Activated CD8-positive, alpha-beta memory T cell treated with anti-CD3 and anti-CD28 coated beads for 48 hours (primary cell): Measurements from ENCODE around the gene CD2BP2.
"Not testable (repeated sequence)": the region's sequence is repeated elsewhere in the genome, so short reads cannot be mapped to it uniquely, and the experiment has no call there.

Experiments
- DNase-seq, 3 experiments: peaks; one replicate each; pipeline ENCODE4 v3.0.0-alpha.2; 2020; ENCODE audit warnings: low read depth in 2 of 3, low spot score in 2 of 3

CD2BP2 gene

DNA sequence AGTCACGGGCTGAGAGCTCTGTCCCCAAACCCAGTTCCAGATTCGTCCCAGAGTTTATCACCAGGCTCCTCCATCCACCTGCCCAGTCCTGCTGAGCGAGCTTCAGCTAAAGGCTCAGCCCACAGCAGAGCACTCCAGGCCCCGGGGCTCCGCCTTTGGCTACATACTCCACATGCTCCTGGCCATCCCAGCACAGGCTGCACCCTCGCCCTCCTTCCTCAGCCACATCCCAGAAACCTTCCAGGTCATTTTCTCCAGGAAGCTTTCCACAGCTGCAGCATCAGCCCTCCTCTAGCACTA is 4.7 kb upstream of the CD2BP2 start:
- no peak for DNase-seq

DNA sequence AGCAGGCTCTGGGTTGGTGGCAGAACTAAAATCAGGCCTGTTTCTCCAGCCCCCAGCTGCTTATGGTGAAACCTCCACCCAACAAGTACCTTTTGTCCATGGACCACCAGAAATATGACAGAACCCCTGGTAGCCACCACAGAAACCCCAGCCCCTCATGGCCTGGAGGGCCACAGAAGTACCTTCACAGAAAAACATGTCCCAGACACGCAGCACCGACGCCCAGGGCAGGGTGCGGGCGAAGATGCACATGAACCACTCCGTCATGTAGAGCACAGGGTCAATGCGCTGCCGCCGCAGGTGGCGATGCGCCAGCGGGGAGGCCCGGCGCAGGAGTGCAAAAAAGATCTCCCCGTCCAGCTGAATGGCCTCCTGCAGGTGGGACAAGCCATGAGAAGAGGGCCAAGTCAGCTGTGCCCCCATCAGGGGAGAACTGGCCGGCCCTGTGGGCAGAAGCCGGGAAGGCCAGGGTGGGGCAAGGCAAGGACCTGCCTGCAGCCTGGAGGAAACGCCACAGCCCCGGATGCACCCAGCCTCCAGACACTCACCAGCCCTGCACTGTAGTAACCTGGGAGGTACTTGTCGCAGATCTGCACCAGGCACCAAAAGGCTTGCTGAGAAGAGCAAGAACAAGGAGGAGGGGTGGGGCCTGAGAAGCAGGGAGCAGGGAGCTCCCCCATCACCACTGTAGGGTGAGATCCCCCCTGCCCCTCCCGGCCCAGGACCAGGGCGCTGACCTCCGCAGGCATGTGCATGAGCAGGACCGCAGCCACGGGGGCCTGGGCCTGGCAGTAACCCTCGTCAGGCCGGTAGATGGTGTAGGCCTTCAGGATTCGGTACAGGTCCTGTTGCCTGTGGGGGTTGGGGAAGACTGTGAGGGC is 4.1 kb upstream of the CD2BP2 start:
- DNase-seq: no peak

DNA sequence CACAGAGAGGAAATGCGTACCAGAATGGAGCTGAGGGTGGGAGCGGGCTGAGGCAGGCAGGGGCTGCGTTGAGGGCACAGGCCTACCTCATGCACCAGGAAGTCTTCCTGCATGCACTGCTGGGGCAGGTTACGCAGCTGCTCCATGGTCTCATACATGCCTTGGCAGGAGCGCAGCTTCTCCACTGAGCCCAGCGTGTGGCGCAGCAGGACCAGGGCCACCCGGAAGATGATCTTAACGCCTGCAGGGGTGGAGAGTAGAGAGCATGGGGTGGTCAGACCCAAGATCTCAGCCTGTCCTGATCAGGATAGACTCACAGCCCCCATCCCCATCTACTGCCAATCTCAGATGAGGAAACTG is 3.4 kb upstream of the CD2BP2 start:
- no peak for DNase-seq

DNA sequence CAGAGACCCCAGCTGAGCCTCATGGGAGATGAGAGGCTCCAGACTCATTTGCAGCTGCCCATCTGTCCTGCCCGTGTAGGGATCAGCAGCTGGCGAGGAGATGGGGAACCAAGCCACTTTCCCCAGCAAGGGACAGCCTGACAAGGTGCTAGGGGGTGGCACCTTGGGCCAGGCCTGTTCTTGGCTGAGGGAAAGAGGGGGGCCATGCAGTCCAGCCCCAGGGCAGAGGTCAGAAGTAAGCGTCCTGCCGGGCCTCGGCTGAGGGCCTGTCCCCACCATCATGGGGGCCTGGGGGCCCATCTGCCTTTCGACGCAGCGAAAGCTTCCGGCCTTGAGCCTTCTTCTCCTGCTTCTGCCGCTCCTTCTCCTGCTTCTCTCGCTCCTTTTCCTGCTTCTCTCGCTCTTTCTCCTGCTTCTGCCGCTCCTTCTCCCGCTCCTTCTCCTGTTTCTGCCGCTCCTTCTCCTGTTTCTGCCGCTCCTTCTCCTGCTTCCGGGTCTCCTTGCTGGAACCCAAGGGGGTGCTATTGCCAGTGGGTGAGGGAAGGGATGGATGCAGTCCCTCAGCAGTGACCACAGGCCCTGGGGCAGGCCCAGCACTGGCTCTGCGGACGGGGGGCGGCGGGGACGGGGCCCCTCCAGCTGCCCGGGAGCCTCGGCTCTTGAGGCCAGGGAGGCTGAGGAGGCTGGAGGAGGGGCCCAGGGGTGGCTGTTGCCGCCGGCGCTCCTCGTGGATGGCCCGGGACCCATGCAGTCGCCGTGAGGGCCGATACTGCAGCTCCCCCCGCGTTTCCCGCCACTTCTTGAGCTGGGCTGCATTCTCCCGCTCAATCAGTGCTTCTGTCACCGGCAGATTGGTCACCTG is 2.8 kb upstream of the CD2BP2 start:
- no peak for DNase-seq

DNA sequence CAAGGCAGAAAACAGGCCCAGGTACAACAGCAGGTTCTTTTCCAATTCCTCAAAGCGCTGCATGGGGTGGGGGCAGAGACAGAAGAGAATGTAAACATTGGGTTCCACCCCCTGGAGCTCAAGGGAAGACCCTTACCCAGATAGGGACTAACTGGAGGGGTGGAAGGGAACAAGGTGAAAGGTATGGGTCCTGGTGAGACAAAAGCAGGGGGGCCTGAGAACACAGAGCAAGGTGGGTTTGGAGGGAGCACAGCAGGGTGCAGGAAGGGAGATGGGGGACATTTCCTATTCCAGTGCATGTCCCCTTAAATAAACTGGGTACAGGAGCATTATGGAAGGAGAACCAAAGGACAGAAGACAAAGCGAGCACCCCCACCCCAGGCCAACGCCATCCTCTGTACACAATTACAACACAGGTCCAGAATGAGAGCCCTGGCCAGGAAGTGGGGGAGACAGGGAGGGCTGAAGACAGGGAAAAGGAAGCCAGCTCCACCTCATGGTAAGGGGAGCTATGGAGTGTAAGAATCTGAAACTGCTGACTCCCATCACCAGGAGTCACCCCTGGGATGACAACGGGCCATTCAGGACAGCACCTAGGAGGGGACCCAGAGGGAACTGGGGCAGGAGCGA is 2.1 kb upstream of the CD2BP2 start:
- no peak for DNase-seq

DNA sequence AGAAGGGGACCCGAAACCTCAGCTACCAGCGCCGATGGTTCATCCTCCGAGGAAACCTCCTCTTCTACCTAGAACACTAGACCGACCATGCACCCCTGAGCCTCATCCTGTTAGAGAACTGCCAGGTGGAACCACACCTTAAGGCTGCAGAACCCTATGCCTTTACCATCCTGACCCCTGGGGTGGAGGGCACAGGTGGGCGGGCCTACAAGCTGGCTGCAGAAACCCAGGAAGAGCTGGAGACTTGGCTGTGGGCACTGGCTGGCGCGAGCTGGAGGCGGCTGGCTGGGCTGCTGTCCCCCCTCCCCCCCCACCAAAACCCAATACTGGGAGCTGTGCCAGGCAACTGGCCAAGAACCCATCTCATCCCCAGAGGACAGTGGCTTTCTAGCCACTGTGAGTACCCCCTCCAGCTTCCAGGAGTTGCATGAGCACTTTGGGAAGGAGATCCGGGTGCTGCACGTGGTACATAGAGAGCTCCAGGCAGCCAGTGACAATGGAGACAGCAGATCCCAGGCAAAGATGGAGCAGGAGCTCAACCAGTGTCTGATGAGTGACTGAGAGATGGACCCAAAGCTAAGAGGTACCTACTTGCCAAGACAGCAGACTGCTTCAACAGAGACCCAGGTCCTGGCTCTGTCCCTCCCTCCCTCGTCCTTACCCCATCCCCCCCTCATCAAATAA is 1.4 kb upstream of the CD2BP2 start:
- no peak for DNase-seq

DNA sequence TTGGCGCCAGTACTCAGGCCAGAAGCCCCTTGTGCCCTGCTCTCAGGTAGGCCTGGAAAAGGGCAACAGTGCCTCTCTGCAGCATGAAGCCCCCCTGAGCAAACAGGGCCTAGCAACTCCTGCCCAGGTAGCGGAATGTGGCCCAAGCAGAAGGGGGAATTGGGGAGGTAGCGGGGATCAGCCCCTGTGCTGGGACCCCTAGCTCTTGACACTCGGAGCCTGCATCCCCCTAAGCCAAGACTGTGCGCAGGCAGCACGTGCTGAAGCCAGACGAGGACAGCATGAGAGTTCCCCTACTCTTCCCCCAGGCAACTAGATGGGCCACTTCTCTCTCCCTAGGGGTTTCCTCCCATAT is 823 bp upstream of the CD2BP2 start:
- no peak for DNase-seq

DNA sequence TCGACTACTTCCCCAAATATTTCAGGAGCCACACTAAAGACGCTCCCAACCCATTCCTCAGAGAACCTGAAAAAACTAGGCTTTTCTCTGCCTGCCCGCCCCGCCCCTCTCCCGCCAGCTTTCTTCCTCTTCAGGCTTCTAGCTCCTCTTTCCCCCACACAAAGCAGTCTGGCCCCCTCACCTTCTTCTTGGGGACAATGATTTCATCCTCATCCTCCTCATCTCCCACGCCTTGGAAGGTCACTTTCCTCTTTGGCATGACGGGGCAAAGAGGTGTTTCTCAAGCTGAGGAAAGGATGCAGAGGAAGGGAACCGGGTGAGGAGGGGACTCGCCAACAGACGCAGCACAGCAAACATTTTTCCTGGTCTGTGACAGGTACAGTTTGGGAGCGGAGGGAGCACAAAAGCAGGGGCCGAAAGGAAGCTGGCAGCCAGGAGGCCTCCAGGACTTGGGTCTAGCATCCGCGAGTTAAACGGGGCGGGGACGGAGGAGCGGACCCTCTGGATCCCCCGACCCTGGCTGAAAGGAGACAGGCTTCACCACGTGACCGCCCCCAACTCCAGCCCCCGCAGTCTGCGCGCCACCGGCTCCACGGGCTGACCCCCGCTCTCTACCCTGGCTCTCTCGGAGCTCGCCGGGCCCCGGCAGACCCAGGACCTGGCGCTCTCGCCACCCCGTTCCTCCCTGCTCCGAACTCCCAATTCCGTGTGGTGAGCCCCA is 525 bp downstream of the CD2BP2 start:
- DNase-seq: no peak

DNA sequence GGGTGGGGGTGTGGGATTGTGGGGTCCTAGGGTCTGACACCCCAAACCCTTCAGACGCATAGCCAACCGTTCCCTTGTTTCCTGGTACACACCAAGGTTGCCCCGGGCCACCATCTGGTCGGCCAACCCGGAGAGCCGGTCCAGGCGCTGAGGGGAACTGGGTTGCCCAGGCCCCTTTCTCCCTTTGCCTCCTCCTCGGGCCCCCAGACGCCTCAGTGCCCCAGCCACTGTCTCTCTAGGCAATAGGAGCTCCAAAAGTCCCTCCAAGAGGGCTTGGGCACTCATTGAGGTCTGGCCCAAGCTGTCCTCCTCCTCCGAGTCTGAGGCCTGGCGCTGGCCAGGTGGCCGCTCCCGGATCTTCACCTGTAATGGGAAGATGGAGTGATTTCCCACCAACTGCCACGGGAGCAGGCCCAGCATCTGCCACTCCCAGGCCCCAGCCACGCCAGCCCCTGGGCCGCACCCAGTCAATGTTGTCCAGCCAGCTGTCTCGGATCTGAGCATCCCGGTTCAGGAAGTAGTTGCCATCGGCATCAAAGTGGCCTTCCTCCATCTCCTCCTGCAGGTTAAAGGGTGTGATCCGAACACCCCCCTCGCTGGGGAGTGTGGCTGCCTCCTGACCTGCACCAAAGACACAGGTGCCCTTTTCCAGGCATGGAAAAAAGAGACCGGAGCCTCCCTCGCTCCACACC is 1.5 kb downstream of the CD2BP2 start:
- no peak for DNase-seq

DNA sequence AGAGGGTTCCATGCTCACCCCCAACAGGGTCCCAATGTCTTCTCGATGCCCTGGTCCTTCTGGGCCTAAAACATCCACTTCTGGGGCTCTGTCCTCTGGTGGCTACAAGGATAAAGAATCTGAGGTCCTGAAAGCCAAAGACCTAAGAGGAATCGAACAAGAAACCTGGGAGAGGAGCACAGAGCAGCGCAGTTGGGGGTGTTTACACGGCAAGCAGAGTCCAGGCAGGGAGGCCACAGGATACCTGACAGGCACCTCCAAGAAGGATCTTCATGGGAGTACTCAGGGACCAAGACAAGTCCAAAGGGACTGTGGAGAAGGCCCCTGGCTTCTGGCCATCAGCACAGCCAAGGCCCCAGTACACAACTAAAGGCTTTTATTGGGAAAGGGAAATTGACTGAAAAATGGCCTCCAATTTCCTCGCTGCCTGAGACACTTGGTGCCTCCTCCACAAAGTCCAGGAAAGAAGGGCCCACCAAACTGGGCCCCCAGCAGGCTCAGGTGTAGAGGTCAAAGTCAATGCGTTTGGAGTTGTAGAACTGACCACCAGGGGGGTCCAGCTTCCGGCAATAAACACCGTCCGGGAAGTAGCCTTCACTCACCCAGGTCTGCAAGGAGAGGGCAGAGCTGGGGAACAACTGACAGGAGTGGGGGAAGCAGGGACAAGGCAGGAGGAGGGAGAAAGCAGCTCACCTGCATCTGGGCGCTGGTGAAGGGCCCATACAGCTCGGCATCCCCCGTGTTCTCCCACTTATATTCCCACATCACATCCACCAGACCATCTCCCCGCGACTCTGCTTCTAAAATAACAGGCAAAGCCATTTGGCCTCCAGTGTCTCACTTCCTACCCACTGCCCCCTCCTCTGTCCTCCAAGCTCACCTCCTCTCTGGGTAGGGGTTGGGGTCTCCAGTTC is 2.4 kb downstream of the CD2BP2 start:
- no peak for DNase-seq

DNA sequence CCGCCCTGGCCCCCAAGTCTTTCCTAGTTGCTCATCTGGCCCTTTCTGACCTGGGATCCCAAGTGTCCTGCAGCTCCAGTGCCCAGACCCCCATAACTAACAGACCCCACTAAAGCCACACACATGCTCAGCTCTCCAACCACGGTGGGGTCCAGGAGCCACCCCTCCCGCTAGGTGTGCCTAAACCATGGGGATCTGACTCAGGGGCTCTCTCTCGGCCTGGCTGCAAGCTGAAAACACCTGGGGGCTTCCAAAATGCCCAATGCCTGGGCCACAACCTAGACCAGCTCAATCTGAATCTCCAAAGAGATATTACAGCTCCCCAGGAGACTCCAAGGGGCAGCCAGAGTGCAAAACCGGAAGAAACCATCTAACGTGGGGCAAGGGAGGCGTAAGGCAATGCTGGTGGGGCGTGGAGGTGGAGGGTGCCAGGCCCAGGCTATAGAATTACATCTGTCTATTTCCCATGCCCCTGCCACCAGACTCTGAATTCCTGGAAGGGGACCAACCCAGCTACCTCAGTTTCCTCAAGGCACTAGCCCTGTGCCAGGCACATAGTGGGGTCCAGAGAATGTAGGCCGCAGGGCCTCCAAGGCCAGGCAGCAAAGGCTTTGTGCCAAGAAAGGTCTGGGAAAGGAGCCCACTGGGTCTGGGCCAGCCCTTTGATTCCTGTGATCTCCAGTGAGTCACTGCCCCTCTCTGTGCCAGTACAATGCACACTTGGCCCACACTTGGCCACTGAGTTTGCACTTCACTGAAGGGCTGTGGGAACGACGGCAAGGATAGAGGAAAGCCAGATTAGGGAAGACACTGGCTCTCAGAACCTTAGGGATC is 3.3 kb downstream of the CD2BP2 start:
- no peak for DNase-seq

DNA sequence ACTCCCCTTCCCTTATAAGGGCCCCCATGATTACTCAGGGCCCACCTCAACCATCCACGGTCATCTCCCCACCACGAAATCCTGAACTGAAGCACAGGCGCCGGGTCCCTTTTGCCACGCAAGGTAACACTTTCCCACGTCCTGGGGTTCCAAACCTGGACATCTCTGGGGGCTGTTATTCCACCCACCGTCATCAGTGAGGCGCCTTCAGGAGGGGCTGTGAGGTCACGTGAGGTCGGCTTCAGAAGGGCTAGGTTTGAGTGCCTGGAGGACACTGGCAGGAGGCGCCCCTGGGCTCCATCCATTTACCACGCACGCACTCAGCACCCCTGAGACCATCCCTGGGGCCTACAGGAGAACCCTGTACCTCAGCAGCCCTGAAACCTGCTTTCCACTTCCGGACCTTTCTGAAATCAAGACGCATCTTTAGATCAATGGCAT is 4.1 kb downstream of the CD2BP2 start:
- DNase-seq: no peak

DNA sequence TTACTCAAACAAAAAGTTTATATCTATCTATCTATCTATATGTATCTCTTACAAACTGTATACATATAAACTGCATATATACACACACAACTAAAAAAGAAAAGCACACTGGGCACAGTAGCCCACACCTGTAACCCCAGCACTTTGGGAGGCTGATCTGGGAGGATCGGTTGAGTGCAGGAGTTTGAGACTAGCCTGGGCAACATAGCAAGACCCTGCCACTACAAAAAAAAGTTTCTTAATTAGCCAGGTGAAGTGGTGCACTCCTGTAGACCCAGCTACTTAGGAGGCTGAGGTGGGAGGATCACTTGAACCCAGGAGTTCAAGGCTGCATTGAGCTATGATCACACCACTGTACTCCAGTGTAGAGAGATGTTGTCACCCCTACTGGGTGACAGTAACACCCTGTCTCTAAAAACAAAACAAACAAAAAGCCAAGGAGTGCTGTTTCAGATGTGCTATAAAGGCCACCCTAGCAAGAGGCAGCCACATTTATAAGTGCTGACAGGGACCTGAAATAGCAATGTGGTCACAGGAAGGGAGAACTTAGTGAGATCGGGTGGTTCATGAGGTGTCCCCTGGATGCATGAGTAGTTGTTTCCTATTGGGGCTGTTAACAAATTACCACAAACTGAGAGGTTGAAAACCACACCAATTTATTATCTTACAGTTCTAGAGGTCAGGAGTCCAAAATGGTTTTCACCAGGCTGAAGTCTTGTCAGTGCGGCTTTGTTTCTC is 4.8 kb downstream of the CD2BP2 start:
- no peak for DNase-seq

DNA sequence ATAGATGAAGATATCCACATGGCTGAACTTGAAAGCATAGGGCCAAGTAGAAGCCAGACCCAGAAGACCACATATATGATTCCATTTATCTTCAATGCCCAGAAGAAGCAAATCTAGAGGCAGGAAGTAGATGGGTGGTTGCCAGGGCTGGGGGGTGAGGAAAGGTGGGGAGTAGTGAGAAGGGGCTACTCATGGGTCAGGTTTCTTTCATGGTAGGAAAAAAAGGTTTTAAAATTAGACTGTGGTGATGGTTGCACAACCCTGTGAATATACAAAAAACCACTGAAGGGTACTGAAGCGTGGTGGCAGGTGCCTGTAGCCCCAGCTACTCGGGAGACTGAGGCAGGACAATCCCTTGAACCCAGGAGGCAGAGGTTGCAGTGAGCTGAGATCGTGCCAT is 5.4 kb downstream of the CD2BP2 start:
- DNase-seq: no peak

DNA sequence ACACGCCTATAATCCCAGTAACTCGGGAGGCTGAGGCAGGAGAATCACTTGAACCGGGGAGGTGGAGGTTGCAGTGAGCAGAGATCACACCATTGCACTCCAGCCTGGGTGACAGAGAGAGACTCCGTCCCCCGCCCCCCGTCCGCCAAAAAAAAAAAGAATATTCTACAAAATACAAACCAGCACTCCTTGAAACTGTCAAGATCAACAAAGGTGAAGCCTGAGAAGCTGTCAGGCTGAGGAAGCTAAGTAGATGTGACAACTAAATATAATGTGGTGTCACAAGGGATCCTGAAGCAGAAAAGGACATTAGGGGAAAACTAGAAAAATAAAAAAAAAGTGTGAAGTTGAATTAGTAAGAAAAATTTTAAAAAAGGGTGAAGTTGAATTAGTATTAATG is 6.2 kb downstream of the CD2BP2 start:
- DNase-seq: no peak

DNA sequence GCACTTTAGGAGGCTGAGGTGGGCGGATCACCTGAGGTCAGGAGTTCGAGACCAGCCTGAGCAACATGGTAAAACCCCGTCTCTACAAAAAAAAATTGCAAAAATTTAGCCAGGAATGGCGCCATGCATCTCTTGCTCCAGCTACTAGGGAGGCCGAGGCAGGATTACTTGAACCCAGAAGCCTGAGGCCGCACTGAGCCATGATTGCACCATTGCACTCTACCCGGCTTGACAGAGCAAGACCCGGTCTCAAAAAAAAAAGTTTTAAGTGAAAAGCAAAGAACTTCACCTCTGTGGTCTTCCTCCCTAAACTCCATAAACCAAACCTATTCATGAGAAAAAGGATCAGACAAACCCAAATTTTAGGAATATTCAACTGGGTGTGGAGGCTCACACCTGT is 7.0 kb downstream of the CD2BP2 start:
- no peak for DNase-seq

DNA sequence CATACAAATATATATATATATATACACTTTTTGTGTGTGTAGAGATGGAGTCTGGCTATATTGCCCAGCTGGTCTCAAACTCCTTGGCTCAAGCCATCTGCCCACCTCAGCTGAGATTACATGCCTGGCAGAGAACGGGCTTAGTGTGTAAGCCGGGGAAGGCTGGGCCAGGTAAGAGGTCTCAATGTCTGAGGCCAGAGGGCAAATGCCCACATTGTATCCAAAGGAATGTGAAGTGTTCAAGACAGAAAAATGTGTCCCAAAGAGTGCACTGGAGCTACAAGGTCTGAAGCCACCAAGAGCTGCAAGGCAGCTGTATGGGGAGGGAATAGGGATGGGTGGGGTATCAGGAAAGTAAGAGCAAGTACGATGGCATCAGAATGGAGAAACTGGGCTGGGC is 8.8 kb downstream of the CD2BP2 start:
- DNase-seq: no peak

DNA sequence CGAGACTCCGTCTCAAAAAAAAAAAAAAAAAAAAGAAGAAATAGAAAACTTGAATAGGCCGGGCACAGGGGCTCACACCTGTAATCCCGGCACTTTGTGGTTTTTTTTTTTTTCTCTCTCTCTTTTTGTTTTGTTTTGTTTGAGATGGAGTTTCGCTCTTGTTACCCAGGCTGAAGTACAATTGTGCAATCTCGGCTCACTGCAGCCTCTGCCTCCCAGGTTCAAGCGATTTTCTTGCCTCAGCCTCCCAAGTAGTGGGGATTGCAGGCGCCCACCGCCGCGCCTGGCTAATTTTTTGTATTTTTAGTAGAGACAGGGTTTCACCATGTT is 11.7 kb downstream of the CD2BP2 start:
- DNase-seq: not testable (repeated sequence)
